Cardiac fibroblast (primary cell): ENCODE data around the gene TRMT10A.
"Not testable (repeated sequence)": the region's sequence is repeated elsewhere in the genome, so short reads cannot be mapped to it uniquely, and the experiment has no call there.

Experiments used
- DNase-seq, 2 donors: peaks; one replicate each; pipeline versions ENCODE4 v3.0.0 to v3.0.0-alpha.2; 2010; ENCODE audit warnings: low read depth in 2 of 2
- H3K4me3 ChIP-seq, 2 donors: replicated peaks in 1 of 2; 1 replicate in 1 of 2; 2 replicates in 1 of 2; pipeline ENCODE4 v1.5.1; 2011; ENCODE audit warnings: low read depth in 2 of 2, low read length in 2 of 2, mild to moderate bottlenecking in 2 of 2, moderate library complexity in 1 of 2
- TF ChIP-seq, protein P1 (sequence below): IDR thresholded peaks from one replicate; pipeline ENCODE4 v1.5.1; 2011; ENCODE audit warnings: low read depth, mild to moderate bottlenecking, low read length, inconsistent platforms

The TRMT10A gene

DNA sequence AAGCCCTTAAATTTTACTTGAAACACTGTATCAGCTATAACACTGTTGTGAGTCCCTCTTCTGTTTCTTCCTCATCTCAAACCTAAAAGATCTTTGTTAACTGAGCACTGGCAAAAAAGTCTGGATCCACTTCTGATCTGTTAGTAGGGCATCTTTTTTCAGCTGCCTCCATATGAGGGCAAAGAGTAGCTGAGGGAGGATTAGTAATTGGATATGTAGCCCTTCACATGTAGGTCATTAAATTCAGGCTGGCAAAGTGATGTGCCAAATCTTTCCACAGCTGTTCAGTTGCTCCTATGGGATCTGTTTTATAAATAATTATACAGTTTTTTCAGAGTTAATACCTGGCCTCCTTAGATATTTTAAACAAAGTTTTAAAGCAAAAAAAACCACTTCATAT lies 1.1 kb upstream of the TRMT10A start:
- H3K4me3 ChIP-seq: no peak overlapping the region

DNA sequence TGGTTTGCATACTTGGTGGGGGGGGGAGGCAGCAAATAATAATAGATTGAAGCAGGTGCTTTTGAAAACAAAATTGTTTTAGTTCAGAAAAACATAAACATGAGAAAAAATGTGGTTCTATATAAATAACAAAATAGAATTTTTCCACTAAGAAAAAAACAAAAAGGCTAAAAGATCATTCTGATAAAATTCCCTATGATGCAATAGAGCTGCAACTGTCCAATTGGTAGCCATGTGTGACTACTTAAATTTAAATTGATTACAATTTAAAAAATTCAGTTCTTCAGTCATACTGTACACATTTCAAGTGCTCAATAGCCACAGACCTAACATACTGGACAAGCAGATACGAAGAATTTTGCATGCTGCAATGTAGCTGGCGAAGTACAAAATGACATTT lies 11.0 kb downstream of the TRMT10A start:
- DNase-seq: no peak
- H3K4me3 ChIP-seq: no peak overlapping the region
- TF ChIP-seq, protein P1, sequence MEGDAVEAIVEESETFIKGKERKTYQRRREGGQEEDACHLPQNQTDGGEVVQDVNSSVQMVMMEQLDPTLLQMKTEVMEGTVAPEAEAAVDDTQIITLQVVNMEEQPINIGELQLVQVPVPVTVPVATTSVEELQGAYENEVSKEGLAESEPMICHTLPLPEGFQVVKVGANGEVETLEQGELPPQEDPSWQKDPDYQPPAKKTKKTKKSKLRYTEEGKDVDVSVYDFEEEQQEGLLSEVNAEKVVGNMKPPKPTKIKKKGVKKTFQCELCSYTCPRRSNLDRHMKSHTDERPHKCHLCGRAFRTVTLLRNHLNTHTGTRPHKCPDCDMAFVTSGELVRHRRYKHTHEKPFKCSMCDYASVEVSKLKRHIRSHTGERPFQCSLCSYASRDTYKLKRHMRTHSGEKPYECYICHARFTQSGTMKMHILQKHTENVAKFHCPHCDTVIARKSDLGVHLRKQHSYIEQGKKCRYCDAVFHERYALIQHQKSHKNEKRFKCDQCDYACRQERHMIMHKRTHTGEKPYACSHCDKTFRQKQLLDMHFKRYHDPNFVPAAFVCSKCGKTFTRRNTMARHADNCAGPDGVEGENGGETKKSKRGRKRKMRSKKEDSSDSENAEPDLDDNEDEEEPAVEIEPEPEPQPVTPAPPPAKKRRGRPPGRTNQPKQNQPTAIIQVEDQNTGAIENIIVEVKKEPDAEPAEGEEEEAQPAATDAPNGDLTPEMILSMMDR: no peak

More for the DNA sequence above, 1.1 kb upstream of the TRMT10A start:
- TF ChIP-seq, protein P1: no peak
- no peak for DNase-seq

DNA sequence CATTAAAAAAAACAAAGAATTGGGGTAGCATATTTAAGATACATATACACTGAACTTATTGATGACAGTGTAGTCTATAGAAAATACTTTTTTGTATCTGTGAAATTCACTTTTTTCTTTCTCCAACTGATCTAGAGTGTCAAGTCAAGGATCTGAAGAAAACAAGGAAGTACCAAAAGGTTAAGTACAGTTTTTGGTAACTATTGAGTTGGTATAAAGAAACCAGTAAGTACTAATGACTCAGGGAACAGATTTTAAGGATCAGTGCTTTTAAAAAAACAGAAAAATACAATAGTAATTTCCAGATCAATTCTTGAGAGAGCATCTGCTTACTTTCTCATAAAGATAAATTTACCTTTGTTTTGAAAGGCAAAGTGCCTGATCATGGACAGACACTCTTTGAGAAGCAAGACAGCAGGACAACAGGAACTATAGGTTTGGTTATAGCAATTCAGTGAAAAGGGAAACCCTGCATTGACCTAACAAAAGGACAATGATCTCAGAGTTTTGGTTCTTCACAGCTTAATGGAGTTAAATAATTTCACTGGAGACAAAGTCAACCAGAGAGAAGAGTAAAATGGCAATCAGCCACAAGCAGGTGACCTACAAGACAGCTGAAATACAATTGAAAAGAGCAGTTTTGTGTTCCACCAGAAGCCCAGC lies 23.4 kb downstream of the TRMT10A start:
- TF ChIP-seq, protein P1: no peak
- DNase-seq: no peak
- H3K4me3 ChIP-seq: no peak overlapping the region

DNA sequence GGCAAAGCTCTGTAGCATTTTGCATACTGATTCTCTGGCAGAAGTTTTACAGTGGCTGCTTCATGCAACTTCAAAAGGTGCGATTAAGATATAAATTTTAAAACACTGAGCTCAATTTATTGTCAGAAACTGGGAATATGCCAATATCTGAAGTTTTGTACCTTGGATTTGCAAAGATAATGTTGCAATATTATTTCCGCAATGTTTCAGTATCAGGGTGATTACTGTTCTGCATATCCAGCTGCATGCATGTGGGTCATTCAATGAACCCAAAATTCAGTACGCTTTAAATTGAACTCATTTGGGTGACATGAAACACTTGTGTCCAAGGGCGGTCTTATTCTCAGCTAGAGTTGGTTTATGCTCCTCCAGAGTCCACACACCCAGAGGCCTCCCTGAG lies 26.2 kb downstream of the TRMT10A start:
- no peak for DNase-seq
- no peak overlapping the region for H3K4me3 ChIP-seq
- TF ChIP-seq, protein P1: no peak

GRCh38 chr4:99536848-99537247 lies 27.0 kb downstream of the TRMT10A start:
- TF ChIP-seq, protein P1: no peak
- H3K4me3 ChIP-seq: no peak overlapping the region
- no peak for DNase-seq

GRCh38 chr4:99536271-99536670 lies 27.6 kb downstream of the TRMT10A start:
- TF ChIP-seq, protein P1: no peak
- H3K4me3 ChIP-seq: no peak overlapping the region
- DNase-seq: peak in 1 of 2 donors; percentile 1

DNA sequence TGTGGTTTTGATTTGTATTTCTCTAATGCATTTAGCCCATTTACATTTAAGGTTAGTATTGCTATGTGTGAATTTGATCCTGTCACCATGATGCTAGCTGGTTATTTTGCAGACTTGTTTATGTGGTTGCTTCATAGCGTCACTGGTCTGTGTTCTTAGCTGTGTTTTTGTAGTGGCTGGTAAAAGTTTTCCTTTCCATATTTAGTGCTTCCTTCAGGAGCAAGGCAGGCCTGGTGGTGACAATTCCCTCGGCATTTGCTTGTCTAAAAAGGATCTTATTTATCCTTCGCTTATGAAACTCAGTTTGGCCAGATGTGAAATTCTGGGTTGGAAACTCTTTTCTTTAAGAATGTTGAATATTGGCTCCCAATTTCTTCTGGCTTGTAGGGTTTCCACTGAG lies 29.1 kb downstream of the TRMT10A start:
- DNase-seq, H3K4me3 ChIP-seq: not testable (repeated sequence)
